ENCODE results near the gene CD300LF. TPM values are rescaled to one million over a fixed set of nuclear protein-coding genes. Genes with fewer than 3 reads are reported as not detected.

CD300LF gene
- total RNA-seq, 1 experiment from 2014 or later: not detected

- TF ChIP-seq NR1H2 (CRISPR knock-in tag; IDR thresholded peaks at IDR 0.05): no peak
- no peak for TF ChIP-seq AR (CRISPR knock-in tag; IDR thresholded peaks at IDR 0.05)
- TF ChIP-seq CTCF (IDR thresholded peaks at IDR 0.05): no peak
- no peak for TF ChIP-seq E2F1 (CRISPR knock-in tag; IDR thresholded peaks at IDR 0.05)
- TF ChIP-seq ZNF512 (CRISPR knock-in tag; IDR thresholded peaks at IDR 0.05; ENCODE audit: borderline replicate concordance): no peak
- TF ChIP-seq JUN (CRISPR knock-in tag; IDR thresholded peaks at IDR 0.05): no peak
- TF ChIP-seq TCF7 (CRISPR knock-in tag; IDR thresholded peaks at IDR 0.05; ENCODE audit: low read depth): no peak
- no peak for TF ChIP-seq ZNF423 (CRISPR knock-in tag; IDR thresholded peaks at IDR 0.05)
- no peak for TF ChIP-seq ZNF263 (CRISPR knock-in tag; IDR thresholded peaks at IDR 0.05; ENCODE audit: low read depth)
- TF ChIP-seq IRF2 (CRISPR knock-in tag; IDR thresholded peaks at IDR 0.05; ENCODE audit: borderline replicate concordance, low read depth): no peak
These were observed 54.1 kb downstream of the CD300LF start (continued) for GRCh38 chr17:74658620-74659019.

GRCh38 chr17:74654742-74655141 lies 58.0 kb downstream of the CD300LF start:
- Mint-ChIP-seq H3K27ac (no peak overlapping the region), H3K4me1 (peaks cover 2% of the 10 kb centered on the region), H3K9me3 (no peaks in the 10 kb centered on the region), H3K27me3 (ENCODE audit: low read depth) (peaks cover 38% of the 10 kb centered on the region), H3K4me3 (no peak overlapping the region), H3K36me3 (no peaks in the 10 kb centered on the region)
- ChIA-PET CTCF (interaction anchor here (0.6 to 6.6 kb wide), 4 partner anchors 10 to 370 kb away, joined by 3 to 296 read pairs (median 4); partner anchors contain the start of gene RAB37), POLR2A (no interaction called here)
- ATAC-seq (no peak), DNase-seq (ENCODE audit: low spot score) (no peak)
- TF ChIP-seq ZNF396 (CRISPR knock-in tag; IDR thresholded peaks at IDR 0.05; ENCODE audit: borderline replicate concordance) (no peak), FOXP4 (CRISPR knock-in tag; IDR thresholded peaks at IDR 0.05) (no peak), EMX1 (CRISPR knock-in tag; IDR thresholded peaks at IDR 0.05) (no peak), TEAD4 (CRISPR knock-in tag; IDR thresholded peaks at IDR 0.05) (no peak), CTCF (IDR thresholded peaks at IDR 0.05) (no peak), USF1 (CRISPR knock-in tag; IDR thresholded peaks at IDR 0.05) (no peak), JUN (CRISPR knock-in tag; IDR thresholded peaks at IDR 0.05) (no peak), SOX15 (CRISPR knock-in tag; IDR thresholded peaks at IDR 0.05) (no peak), ZNF671 (CRISPR knock-in tag; IDR thresholded peaks at IDR 0.05) (no peak), JAZF1 (CRISPR knock-in tag; IDR thresholded peaks at IDR 0.05) (no peak), NR1H2 (CRISPR knock-in tag; IDR thresholded peaks at IDR 0.05) (no peak), GTF2I (CRISPR knock-in tag; conservative IDR thresholded peaks at IDR 0.05) (no peak), ATF3 (CRISPR knock-in tag; conservative IDR thresholded peaks at IDR 0.05) (no peak), ERG (CRISPR knock-in tag; IDR thresholded peaks at IDR 0.05) (no peak)
